ENCODE data around the gene INTU.

Gene INTU

GRCh38 chr4:127606823-127607222, 25.9 kb upstream of the INTU start:
- Histone ChIP-seq H3K9me3 (ENCODE audit: control insufficient read depth, insufficient read depth, low read depth, low read length) (no peaks in the 10 kb centered on the region), H3K4me3 (ENCODE audit: low read depth, low read length) (no peak overlapping the region), H3K4me1 (ENCODE audit: control insufficient read depth, insufficient read depth, low read length) (no peaks in the 10 kb centered on the region), H3K36me3 (ENCODE audit: control insufficient read depth in 2 of 2, insufficient read depth in 1 of 2, low read length in 2 of 2) (no peaks in the 10 kb centered on the region), H3K27ac (ENCODE audit: extremely low read depth, low read depth, low read length) (no peak overlapping the region)
- ChIA-PET CTCF (interaction anchor here (0.6 to 5.2 kb wide), 6 partner anchors 22 to 127 kb away, joined by 3 to 83 read pairs (median 4); no protein-coding TSS in a partner anchor), POLR2A (no interaction called here)
- TF ChIP-seq ZNF777 (tag by site-specific recombination; IDR thresholded peaks at IDR 0.05; ENCODE audit: borderline replicate concordance), result no peak
- TF ChIP-seq ZFP37 (tag by site-specific recombination; IDR thresholded peaks at IDR 0.05), result no peak
- TF ChIP-seq, protein P1, sequence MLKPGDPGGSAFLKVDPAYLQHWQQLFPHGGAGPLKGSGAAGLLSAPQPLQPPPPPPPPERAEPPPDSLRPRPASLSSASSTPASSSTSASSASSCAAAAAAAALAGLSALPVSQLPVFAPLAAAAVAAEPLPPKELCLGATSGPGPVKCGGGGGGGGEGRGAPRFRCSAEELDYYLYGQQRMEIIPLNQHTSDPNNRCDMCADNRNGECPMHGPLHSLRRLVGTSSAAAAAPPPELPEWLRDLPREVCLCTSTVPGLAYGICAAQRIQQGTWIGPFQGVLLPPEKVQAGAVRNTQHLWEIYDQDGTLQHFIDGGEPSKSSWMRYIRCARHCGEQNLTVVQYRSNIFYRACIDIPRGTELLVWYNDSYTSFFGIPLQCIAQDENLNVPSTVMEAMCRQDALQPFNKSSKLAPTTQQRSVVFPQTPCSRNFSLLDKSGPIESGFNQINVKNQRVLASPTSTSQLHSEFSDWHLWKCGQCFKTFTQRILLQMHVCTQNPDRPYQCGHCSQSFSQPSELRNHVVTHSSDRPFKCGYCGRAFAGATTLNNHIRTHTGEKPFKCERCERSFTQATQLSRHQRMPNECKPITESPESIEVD (tag by site-specific recombination; IDR thresholded peaks at IDR 0.05), result peak; percentile 34; the same call in 1 of the 2 replicates
- no peak for TF ChIP-seq ZNF175 (tag by site-specific recombination; IDR thresholded peaks at IDR 0.05)
- no peak for TF ChIP-seq ZFP69B (tag by site-specific recombination; IDR thresholded peaks at IDR 0.05)
- no peak for TF ChIP-seq SP7 (tag by site-specific recombination; IDR thresholded peaks at IDR 0.05)
- TF ChIP-seq OSR2 (tag by site-specific recombination; IDR thresholded peaks at IDR 0.05), result no peak
- no peak for TF ChIP-seq ZNF184 (tag by site-specific recombination; IDR thresholded peaks at IDR 0.05)
- TF ChIP-seq TCF7L2 (IDR thresholded peaks at IDR 0.05; ENCODE audit: borderline replicate concordance, low read depth, low read length), result 0 out of 2 replicates have a peak, but pooled peaks have one; percentile 28
- 0 out of 2 replicates have a peak, but pooled peaks have one; percentile 21 for TF ChIP-seq GFI1B (tag by site-specific recombination; IDR thresholded peaks at IDR 0.05)
- TF ChIP-seq ZEB2 (tag by site-specific recombination; IDR thresholded peaks at IDR 0.05), result no peak
- TF ChIP-seq, protein P2, sequence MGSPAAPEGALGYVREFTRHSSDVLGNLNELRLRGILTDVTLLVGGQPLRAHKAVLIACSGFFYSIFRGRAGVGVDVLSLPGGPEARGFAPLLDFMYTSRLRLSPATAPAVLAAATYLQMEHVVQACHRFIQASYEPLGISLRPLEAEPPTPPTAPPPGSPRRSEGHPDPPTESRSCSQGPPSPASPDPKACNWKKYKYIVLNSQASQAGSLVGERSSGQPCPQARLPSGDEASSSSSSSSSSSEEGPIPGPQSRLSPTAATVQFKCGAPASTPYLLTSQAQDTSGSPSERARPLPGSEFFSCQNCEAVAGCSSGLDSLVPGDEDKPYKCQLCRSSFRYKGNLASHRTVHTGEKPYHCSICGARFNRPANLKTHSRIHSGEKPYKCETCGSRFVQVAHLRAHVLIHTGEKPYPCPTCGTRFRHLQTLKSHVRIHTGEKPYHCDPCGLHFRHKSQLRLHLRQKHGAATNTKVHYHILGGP (tag by site-specific recombination; IDR thresholded peaks at IDR 0.05), result 0 out of 2 replicates have a peak, but pooled peaks have one; percentile 38
- TF ChIP-seq ZNF311 (tag by site-specific recombination; IDR thresholded peaks at IDR 0.05; ENCODE audit: borderline replicate concordance), result no peak

DNA sequence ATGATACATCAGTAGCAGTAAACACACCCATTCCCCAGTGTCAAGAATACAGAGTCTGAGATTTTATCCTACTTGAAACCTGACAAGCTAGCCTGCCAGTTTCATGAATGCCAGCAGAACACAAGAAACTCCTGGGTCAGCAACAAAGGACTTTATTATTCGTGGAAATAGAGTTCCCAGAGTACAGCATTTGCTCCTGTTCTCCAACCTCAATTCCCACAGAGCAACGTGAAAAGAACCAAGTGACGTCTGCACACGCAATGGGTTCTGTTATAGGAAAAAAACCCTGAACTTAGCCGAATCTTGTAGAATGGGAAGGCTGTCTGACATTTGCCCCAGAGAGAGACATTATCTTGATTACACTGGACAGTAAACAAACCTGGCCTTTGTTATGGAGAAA, 23.3 kb upstream of the INTU start:
- Histone ChIP-seq H3K36me3 (ENCODE audit: control insufficient read depth in 2 of 2, insufficient read depth in 1 of 2, low read length in 2 of 2) (no peaks in the 10 kb centered on the region), H3K4me1 (ENCODE audit: control insufficient read depth, insufficient read depth, low read length) (no peaks in the 10 kb centered on the region), H3K27ac (ENCODE audit: extremely low read depth, low read depth, low read length) (no peak overlapping the region), H3K4me3 (ENCODE audit: low read depth, low read length) (no peak overlapping the region), H3K9me3 (ENCODE audit: control insufficient read depth, insufficient read depth, low read depth, low read length) (no peaks in the 10 kb centered on the region)
- POLR2A ChIA-PET, result no interaction called here
- TF ChIP-seq MYNN (tag by site-specific recombination; IDR thresholded peaks at IDR 0.05; ENCODE audit: borderline replicate concordance), result no peak
- no peak for TF ChIP-seq ZNF791 (tag by site-specific recombination; IDR thresholded peaks at IDR 0.05)
- TF ChIP-seq CTCF (tag by site-specific recombination; IDR thresholded peaks at IDR 0.05), result no peak
- TF ChIP-seq ZNF138 (tag by site-specific recombination; IDR thresholded peaks at IDR 0.05; ENCODE audit: borderline replicate concordance), result no peak
- no peak for TF ChIP-seq ZNF23 (tag by site-specific recombination; IDR thresholded peaks at IDR 0.05; ENCODE audit: borderline replicate concordance)
- no peak for TF ChIP-seq AEBP2 (tag by site-specific recombination; IDR thresholded peaks at IDR 0.05; ENCODE audit: borderline replicate concordance)
- TF ChIP-seq ZNF707 (tag by site-specific recombination; IDR thresholded peaks at IDR 0.05), result no peak
- TF ChIP-seq TRIM28 (IDR thresholded peaks at IDR 0.05; ENCODE audit: borderline replicate concordance, low read length), result no peak
- CTCF ChIA-PET, result no interaction called here

All from HEK293 (cell line).